Measurements from ENCODE around the gene CDK5RAP2. TPM values are rescaled to one million over a fixed set of nuclear protein-coding genes. Genes with fewer than 3 reads are reported as not detected.
A peak's percentile ranks its signal among the peaks of the same experiment; 100 is the strongest.

CDK5RAP2 gene
- total RNA-seq, 2 donors from 2014 or later = 65.9 to 68.4 TPM

DNA sequence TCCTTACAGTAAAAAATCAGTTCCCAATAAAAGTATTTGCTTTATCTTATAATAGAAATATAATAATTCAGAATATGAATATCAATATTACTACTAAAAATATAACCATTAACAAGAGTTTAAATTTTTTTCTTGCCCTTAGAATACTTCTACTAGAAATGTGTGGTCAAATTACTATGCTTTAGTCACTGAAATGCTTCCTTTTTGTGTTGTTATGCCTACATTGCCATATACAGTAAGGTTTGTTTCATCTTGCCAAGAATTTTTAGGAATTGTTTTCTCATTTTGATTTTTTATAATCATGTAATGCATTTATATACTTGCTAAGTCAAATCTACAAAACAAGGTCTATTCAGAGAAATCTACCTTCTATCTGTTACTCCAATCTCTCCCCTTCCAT lies 181.7 kb downstream of the CDK5RAP2 start:
- Mint-ChIP-seq H3K27ac (no peak overlapping the region), H3K27me3 (no peaks in the 10 kb centered on the region), H3K36me3 (ENCODE audit: low read depth) (peaks cover 90% of the 10 kb centered on the region), H3K4me3 (no peak overlapping the region), H3K4me1 (peaks cover 20% of the 10 kb centered on the region), H3K9me3 (no peaks in the 10 kb centered on the region)
- no peak for ATAC-seq (replicated peaks)

DNA sequence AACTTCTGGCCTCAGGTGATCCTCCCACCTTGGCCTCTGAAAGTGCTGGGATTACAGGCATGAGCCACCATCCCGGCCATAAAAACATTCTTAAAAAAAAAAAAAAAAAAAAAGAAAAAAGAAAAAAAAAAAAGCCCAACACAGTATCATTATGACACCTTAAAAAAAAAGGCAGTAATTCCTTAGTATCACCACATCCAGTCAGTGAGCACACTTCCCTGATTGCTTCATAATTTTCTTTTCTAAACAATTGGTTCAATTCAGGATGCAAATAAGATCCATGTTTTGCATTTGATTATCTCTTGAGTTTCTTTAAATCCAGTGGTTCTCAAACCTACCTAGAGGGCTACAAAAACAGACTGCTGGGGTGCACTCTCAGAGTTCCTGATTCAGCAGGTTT lies 182.5 kb downstream of the CDK5RAP2 start:
- no peak overlapping the region for H3K27ac Mint-ChIP-seq
- H3K4me1 Mint-ChIP-seq = peaks cover 14% of the 10 kb centered on the region
- H3K36me3 Mint-ChIP-seq (ENCODE audit: low read depth) = peaks cover 90% of the 10 kb centered on the region
- H3K4me3 Mint-ChIP-seq = no peak overlapping the region
- no peaks in the 10 kb centered on the region for H3K9me3 Mint-ChIP-seq
- no peaks in the 10 kb centered on the region for H3K27me3 Mint-ChIP-seq
- ATAC-seq (replicated peaks) = no peak

DNA sequence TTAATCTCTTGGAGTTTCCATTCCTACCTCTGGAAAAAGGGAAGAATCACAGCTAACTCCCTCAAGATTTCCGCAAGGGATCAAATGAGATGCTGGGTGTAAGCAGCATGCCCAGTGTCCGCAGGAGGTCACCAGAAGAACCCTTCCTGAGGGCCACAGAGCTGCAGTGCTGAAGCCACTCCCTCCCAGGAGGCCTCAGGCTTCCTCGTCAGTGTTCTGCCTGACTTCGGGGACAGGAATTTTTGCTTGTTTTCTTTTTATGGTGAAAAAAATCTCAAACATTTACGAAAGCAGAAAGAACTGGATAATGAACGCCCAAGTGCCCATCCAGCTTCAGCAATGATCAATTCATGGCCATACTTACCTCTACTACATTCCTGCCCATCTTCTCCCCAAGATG lies 183.0 kb downstream of the CDK5RAP2 start:
- Mint-ChIP-seq H3K9me3 (no peaks in the 10 kb centered on the region), H3K27me3 (no peaks in the 10 kb centered on the region)

DNA sequence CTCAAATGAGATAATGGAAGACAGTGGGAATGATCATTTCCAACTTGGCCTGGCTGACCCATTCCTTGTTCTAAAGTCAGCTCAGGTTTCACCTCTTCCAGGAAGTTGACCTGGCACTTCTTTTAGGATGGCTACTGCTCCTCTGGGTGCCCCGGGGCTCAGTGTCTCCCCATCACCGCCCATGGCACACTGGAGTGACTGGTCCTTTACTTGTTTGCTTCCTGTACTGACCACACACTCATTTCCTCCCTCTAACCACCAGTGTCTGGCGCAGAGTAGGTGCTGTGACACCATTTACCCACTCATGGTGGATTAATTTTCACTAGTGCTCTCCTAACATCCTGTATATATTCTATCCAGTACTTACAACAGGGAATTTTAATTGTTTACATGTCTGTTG lies 183.5 kb downstream of the CDK5RAP2 start:
- H3K9me3 Mint-ChIP-seq = no peaks in the 10 kb centered on the region
- peaks cover 92% of the 10 kb centered on the region for H3K36me3 Mint-ChIP-seq (ENCODE audit: low read depth)
- H3K4me3 Mint-ChIP-seq = no peak overlapping the region
- H3K27me3 Mint-ChIP-seq = no peaks in the 10 kb centered on the region
- H3K4me1 Mint-ChIP-seq = peaks cover 14% of the 10 kb centered on the region
- H3K27ac Mint-ChIP-seq = peak overlapping the region; percentile 9
- ATAC-seq (replicated peaks) = no peak

More for the DNA sequence above, 183.0 kb downstream of the CDK5RAP2 start:
- ATAC-seq (replicated peaks) = no peak
- peaks cover 90% of the 10 kb centered on the region for H3K36me3 Mint-ChIP-seq (ENCODE audit: low read depth)
- no peak overlapping the region for H3K4me3 Mint-ChIP-seq
- H3K4me1 Mint-ChIP-seq = peaks cover 14% of the 10 kb centered on the region
- H3K27ac Mint-ChIP-seq = no peak overlapping the region

DNA sequence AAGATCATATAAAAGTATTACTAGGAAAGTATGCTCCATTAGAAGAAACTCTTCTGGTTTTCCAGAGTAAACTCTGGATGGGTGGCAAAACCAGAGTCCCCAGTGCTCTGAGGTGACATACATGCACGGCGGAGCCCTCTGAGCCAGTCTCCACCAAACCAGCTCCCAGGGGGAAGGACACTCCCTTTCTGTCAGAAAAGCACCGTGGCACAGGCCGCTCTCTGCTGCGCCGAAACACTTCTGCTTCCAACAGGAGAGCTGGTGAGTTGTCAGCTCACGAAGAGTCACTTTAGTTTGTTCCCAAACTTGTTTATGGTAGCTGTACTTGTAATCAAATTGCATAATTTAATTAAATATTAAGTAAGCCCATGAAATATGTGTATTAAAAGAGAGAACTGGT lies 184.6 kb downstream of the CDK5RAP2 start:
- H3K4me3 Mint-ChIP-seq = no peak overlapping the region
- H3K27ac Mint-ChIP-seq = no peak overlapping the region
- peaks cover 93% of the 10 kb centered on the region for H3K36me3 Mint-ChIP-seq (ENCODE audit: low read depth)
- no peaks in the 10 kb centered on the region for H3K27me3 Mint-ChIP-seq
- H3K4me1 Mint-ChIP-seq = peaks cover 14% of the 10 kb centered on the region
- no peak for ATAC-seq (replicated peaks)
- no peaks in the 10 kb centered on the region for H3K9me3 Mint-ChIP-seq

DNA sequence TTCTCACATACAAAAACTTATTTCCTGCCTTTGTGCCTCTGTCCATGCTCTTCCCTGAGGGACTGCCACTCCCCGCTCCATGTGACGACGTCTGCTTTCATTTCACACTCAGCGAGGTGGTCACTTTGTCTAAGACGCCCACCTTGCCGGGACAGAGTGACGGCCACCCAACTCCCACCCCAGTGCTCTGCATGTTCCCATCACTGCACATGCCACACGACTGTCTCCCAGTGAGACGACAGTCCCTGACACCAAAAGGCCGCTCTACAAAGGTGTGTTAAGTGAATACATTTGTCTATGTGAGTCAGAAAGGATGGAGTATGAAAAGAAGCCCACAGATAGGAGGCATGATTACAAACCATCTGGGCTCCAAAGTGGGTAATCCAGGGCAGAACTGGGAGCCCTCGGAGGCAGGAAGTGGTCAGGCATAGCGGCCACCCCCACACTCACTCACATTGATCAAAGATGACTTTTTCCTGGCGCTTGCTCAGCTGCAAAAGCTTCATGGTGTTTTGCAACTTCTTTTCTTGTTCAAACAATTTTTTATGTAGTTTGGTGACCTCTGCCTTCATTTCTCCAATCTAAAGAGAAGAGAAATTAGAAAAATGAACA lies 185.8 kb downstream of the CDK5RAP2 start:
- Mint-ChIP-seq H3K4me3 (peak overlapping the region; percentile 52), H3K27ac (peak overlapping the region; percentile 60), H3K36me3 (ENCODE audit: low read depth) (peaks cover 90% of the 10 kb centered on the region), H3K27me3 (no peaks in the 10 kb centered on the region), H3K4me1 (peaks cover 14% of the 10 kb centered on the region), H3K9me3 (no peaks in the 10 kb centered on the region)
- peak; percentile 93 for ATAC-seq (replicated peaks)

DNA sequence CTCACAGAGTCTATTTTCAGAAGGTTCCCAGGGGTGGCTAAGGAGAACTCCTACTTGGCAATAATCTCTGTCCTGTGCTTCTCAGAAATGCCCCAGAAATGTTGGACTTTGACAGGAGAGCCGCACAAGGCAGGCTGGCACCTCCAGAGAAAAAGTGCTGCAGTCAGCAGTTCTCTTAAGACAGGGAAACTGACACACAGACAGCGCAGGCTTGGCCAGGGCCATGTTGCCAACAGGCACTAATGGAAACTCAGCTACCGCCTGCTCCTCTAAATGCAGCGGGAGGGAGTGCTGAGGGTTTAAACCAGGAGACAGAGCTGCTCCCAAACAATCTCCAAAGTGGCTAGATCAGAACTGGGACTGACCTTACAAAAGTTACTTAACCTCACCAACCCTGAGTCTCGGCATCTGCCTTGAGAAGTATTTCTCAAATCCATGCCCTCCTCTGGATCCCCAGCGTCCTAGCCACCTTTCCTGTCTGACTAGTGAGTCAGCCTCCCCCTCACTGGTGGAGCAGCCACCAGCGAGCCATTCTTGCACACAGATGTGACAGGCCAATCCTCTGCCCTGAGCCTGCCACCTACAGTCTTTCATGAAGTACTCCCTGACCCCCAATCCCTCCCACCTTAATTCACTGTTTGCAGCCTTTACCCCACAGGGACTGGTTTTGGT lies 186.4 kb downstream of the CDK5RAP2 start:
- Mint-ChIP-seq H3K4me1 (peaks cover 14% of the 10 kb centered on the region), H3K27me3 (no peaks in the 10 kb centered on the region), H3K36me3 (ENCODE audit: low read depth) (peaks cover 90% of the 10 kb centered on the region), H3K4me3 (peak overlapping the region; percentile 52), H3K9me3 (no peaks in the 10 kb centered on the region), H3K27ac (peak overlapping the region; percentile 60)
- ATAC-seq (replicated peaks) = peak; percentile 67

DNA sequence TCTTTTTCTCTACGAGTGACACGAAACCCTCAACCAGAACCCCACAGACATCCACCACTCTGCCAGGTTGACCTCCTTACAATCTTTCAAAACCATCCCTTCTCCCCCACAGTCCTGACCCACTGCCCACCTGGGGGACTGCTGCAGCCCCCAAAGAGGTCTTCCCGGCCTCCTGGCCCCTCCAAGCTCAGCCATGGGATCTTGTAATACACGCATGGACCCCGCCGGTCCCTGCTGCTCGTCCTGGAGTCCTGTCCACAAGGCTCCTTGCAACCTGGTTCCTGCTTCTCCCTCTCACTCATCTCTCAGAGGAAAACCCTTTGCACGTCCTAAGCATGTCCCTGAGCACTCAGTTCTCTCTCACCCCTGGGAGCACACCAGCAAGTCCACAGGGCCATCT lies 187.3 kb downstream of the CDK5RAP2 start:
- ATAC-seq (replicated peaks) = no peak
- H3K4me1 Mint-ChIP-seq = peaks cover 14% of the 10 kb centered on the region
- H3K9me3 Mint-ChIP-seq = no peaks in the 10 kb centered on the region
- no peaks in the 10 kb centered on the region for H3K27me3 Mint-ChIP-seq
- no peak overlapping the region for H3K4me3 Mint-ChIP-seq
- H3K27ac Mint-ChIP-seq = no peak overlapping the region
- peaks cover 90% of the 10 kb centered on the region for H3K36me3 Mint-ChIP-seq (ENCODE audit: low read depth)

DNA sequence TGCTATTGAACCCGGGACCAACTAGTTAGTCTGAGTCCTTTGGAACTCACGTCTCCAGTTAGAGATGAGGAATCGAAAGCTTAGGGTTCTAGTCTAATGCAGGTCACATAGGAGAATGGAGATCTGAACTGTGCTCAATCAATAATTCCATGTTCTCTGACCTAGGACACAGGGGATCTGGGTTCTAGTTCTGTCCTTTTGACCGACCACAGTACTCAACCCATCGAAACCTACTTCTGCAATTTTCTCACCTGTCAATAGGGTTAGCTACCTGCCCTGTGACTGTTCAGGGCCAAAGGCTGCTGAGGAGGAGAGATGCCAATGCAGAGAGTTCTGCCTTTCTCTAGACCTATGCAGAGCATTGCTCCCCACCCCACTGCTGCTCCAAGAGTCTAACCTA lies 187.7 kb downstream of the CDK5RAP2 start:
- no peak for ATAC-seq (replicated peaks)
- Mint-ChIP-seq H3K27me3 (no peaks in the 10 kb centered on the region), H3K36me3 (ENCODE audit: low read depth) (peaks cover 87% of the 10 kb centered on the region), H3K27ac (no peak overlapping the region), H3K9me3 (no peaks in the 10 kb centered on the region), H3K4me3 (no peak overlapping the region), H3K4me1 (peaks cover 14% of the 10 kb centered on the region)

DNA sequence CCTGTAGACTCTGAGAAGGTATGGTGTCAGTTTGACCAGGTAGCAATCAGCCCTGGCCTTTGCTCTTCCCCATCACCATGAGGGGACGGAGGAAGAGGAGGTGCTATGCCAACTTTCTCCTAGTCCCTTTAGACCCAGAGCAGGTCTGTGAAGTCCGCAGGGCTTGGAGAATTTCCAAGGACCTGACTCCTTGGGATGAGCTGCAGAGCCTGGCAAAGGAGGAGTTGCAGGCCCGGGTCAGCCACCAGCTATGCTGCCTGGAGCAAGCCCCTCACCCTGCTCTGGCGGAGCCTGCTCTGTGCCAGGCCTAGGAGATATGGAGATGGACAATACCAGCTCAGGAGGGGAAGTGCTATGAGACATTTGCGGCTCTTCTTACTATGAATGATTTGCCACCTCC lies 188.3 kb downstream of the CDK5RAP2 start:
- Mint-ChIP-seq H3K27me3 (no peaks in the 10 kb centered on the region), H3K36me3 (ENCODE audit: low read depth) (peaks cover 82% of the 10 kb centered on the region)

DNA sequence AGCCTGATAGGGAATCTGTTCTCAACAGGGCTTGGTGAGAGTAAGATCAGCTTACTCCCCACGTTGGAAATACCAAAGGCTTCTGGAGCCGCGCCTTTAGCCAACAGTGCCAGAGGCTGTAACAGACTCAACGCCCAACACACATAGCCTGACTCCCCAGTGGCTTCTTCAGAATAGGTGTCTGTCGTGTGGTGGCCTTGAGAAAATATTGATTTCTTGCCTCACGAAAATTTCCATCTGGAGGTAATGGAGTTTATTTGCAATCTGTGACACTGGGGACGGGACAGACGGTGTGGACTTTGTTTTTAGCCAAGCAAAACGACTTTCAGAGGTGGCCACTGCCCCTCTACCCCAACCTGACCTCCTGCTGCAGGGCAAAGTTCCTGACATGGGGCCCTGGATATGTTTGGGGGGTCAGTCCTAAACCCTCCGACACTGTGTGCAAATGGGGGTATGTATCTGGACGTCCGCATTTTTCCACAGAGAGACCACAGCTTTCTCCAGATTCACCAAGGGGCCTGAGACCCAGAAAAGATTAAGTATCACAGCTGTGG lies 189.3 kb downstream of the CDK5RAP2 start:
- Mint-ChIP-seq H3K27me3 (no peaks in the 10 kb centered on the region), H3K4me3 (no peak overlapping the region), H3K36me3 (ENCODE audit: low read depth) (peaks cover 73% of the 10 kb centered on the region)

More for the DNA sequence above, 188.3 kb downstream of the CDK5RAP2 start:
- H3K9me3 Mint-ChIP-seq = no peaks in the 10 kb centered on the region
- no peak overlapping the region for H3K4me3 Mint-ChIP-seq
- peaks cover 14% of the 10 kb centered on the region for H3K4me1 Mint-ChIP-seq
- ATAC-seq (replicated peaks) = no peak
- H3K27ac Mint-ChIP-seq = no peak overlapping the region

DNA sequence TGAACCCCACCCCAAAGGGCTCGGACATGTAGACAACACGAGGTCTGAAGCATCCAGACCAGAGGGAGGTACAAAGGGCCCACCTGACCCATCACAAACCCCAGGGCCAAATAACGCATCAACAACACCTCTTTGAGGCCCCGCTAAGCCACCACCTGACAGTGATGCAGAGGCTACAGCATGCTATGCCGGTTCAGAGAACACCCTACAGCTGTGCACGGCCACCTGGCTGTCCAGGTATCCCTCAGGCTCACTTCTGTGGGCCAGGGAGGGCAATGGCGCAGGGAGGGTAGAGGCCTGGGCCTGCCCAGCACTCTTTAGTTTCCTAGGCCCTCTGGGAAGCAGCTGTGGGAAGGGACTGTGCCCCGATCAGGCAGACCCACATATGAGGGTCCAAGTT lies 190.1 kb downstream of the CDK5RAP2 start:
- no peaks in the 10 kb centered on the region for H3K9me3 Mint-ChIP-seq
- H3K36me3 Mint-ChIP-seq (ENCODE audit: low read depth) = peaks cover 68% of the 10 kb centered on the region
- H3K27ac Mint-ChIP-seq = no peak overlapping the region
- ATAC-seq (replicated peaks) = no peak
- no peaks in the 10 kb centered on the region for H3K27me3 Mint-ChIP-seq
- peaks cover 14% of the 10 kb centered on the region for H3K4me1 Mint-ChIP-seq
- H3K4me3 Mint-ChIP-seq = no peak overlapping the region

More for the DNA sequence above, 189.3 kb downstream of the CDK5RAP2 start:
- Mint-ChIP-seq H3K9me3 (no peaks in the 10 kb centered on the region), H3K27ac (no peak overlapping the region), H3K4me1 (peaks cover 14% of the 10 kb centered on the region)
- ATAC-seq (replicated peaks) = no peak

DNA sequence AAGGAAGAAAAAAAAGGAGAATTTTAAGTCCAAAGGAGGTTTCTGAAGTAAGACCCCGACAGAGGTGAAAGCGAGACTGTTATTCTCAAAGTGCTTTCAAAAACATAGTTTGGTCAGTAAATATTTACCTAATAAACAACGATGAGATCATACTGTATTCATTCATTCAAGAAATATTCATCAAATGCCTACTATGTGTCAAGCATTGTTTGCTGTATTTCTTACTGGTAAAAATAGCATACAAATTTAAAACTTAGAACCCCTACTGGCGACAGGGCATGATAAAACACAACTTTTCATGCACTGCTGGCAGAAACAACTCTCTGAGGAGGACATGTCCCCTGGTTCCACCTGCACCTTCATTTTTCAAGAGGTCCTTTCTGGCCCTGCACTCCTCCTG lies 190.7 kb downstream of the CDK5RAP2 start:
- H3K36me3 Mint-ChIP-seq (ENCODE audit: low read depth) = peaks cover 62% of the 10 kb centered on the region

DNA sequence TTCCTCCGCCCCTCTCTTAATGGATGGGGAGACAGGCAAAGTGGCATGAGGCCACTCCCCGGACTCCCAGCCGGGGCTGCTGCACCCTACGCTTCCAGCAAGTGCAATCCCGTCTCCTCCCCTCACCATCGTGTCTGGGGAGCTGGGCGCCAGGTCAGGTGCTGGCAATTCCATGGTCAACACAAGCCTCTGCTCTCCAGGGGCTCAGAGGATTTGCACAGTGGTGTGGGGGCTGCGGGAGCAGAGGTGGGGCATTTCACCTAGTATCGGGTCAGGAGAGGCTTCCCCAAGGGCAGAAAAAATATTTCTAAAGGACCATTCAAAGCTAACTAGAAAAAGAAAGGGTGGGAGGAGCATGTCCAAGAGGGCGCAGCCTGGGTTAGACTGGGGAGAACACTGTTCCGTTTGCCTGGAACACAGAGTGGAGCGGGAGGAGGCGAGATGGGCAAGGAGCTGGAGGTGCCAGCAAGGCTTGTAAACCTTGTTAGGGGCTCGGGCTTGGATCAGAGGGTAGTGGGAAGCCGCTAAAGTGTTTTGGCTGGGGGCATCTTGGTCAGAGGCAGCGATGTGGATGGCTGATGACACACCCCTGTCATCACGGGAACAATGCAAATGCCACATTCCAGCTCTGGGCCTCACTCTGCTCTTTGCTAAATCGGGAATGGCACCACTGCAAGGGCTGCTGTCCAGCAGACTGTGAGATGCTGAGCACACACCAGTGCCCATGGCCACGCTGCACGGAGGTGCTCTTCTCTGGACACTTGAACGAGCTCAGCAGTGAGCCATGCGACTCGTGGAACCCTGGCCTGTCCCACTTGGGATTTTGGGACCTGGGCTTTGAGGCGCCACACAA lies 191.7 kb downstream of the CDK5RAP2 start:
- no peaks in the 10 kb centered on the region for H3K4me1 Mint-ChIP-seq
- peaks cover 51% of the 10 kb centered on the region for H3K36me3 Mint-ChIP-seq (ENCODE audit: low read depth)
- no peak overlapping the region for H3K4me3 Mint-ChIP-seq
- H3K27ac Mint-ChIP-seq = no peak overlapping the region
- ATAC-seq (replicated peaks) = no peak
- H3K27me3 Mint-ChIP-seq = no peaks in the 10 kb centered on the region
- H3K9me3 Mint-ChIP-seq = no peaks in the 10 kb centered on the region

More for the DNA sequence above, 190.7 kb downstream of the CDK5RAP2 start:
- peaks cover 8% of the 10 kb centered on the region for H3K4me1 Mint-ChIP-seq
- no peaks in the 10 kb centered on the region for H3K27me3 Mint-ChIP-seq
- no peak for ATAC-seq (replicated peaks)
- no peak overlapping the region for H3K27ac Mint-ChIP-seq
- no peak overlapping the region for H3K4me3 Mint-ChIP-seq
- H3K9me3 Mint-ChIP-seq = no peaks in the 10 kb centered on the region

Measured in activated T-helper 17 cell treated with anti-CD3 and anti-CD28 coated beads, Interleukin-2, amount 50 U/mL, for 72 hours (primary cell).